Right ventricle myocardium inferior (tissue), 1 donor: ENCODE measurements around the gene BOD1L2. TPM values are rescaled to one million over a fixed set of nuclear protein-coding genes. Genes with fewer than 3 reads are reported as not detected.

Source experiments
- ATAC-seq: fragments of 200-7000 bp; cut with Tn5 transposase; one replicate; pipeline ENCODE4 v1.9.1; 2020; ENCODE audit warnings: mild to moderate bottlenecking, moderate library complexity
- DNase-seq: peaks from one replicate; pipeline ENCODE4 v3.0.0; 2021; ENCODE audit errors: missing footprints
- intact Hi-C: fragments of 100-400 bp; cut with DNase I; formaldehyde crosslinking; loops from one replicate; pipeline ENCODE4 v1.11.0; 2022
- long read RNA-seq: library from polyadenylated mRNA; unstranded; transcript quantifications from one replicate; pipeline ENCODE4 v2.0.0, GENCODE V29; 2021
- total RNA-seq: library from RNA; stranded (reverse); fragmentation: NEBNext Ultra II Directional; extraction: Animal tissue kit (Norgen Biotek cat#: 25700); gene quantifications from one replicate; pipeline ENCODE4 v1.2.1, GENCODE V29; 2021
- donor health status: DM: no; HTN: yes; CAD: no; lungs with severe emphysema.

Gene BOD1L2
- total RNA-seq: not detected
- long read RNA-seq: 0 reads

DNA sequence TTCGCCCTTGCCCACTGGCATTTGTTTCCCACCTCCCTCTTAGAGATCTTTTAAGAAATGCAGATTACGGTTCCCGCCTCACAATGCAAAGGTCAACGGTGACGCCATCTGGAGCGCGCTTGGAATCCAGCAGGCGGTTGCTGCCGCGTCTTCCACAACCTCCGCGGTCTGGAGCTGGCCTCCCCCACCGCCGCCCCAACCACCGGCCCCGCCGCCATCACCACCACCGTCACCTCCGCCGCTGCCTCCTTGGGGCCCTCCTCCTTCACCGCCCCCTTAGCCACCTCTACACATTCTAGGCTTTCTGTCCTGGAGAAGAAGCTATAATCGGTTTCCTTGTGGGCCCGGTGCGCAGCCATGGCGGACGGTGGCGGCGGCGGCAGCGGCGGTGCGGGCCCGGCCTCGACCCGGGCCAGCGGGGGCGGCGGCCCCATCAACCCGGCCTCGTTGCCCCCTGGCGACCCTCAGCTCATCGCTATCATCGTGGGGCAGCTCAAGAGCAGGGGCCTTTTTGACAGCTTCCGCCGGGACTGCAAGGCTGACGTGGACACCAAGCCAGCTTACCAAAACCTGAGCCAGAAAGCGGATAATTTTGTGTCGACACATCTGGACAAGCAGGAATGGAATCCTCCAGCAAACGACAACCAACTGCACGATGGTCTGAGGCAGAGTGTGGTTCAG lies at the start of gene BOD1L2:
Gene BOD1L2 (plus strand): TSS at position 132 of the 681 bp plus-strand sequence. CDS start 226 bp downstream, at position 358.
- no peak for ATAC-seq
- no peak for DNase-seq
- intact Hi-C loops: no loop called here

- ATAC-seq (no peak), DNase-seq (no peak)
- intact Hi-C loops: no loop called here
These were observed 39.6 kb upstream of the BOD1L2 start for GRCh38 chr18:57107140-57107832.

- DNase-seq (no peak), ATAC-seq (no peak)
- intact Hi-C loops: no loop called here
These were observed 36.6 kb upstream of the BOD1L2 start for GRCh38 chr18:57110290-57110689.

- ATAC-seq (no peak), DNase-seq (no peak)
- intact Hi-C loops: no loop called here
These were observed 33.0 kb upstream of the BOD1L2 start for GRCh38 chr18:57113799-57114420.

DNA sequence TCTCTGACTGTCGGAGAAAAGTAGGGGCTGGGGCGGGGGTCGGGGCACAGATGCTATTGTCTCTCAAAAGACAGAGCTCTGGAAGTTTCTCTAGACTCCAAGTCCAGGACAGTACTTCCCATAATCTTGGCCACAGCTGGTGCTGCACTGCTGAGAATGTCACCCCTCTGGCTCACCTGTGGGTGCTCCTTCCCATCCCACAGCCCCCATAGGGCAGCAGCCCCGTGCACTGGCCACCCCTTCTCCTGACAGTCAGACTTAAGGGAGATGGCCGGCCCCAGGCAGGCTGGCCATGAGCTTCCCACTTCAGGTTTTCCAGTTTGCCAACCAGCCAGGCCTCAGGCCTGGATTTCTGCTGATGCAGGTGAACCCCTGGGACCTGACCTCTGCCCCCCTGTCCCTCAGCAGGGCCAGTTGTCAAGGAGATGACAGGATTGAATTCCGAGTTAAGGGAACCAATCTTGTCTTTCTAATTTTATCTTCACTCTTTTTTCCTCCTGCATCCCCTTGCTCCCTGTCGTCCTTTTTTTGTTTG lies 30.2 kb upstream of the BOD1L2 start:
- ATAC-seq (no peak), DNase-seq (no peak)
- intact Hi-C loops: no loop called here

GRCh38 chr18:57121542-57122112 lies 25.3 kb upstream of the BOD1L2 start:
- DNase-seq (no peak), ATAC-seq (no peak)
- intact Hi-C loops: no loop called here

DNA sequence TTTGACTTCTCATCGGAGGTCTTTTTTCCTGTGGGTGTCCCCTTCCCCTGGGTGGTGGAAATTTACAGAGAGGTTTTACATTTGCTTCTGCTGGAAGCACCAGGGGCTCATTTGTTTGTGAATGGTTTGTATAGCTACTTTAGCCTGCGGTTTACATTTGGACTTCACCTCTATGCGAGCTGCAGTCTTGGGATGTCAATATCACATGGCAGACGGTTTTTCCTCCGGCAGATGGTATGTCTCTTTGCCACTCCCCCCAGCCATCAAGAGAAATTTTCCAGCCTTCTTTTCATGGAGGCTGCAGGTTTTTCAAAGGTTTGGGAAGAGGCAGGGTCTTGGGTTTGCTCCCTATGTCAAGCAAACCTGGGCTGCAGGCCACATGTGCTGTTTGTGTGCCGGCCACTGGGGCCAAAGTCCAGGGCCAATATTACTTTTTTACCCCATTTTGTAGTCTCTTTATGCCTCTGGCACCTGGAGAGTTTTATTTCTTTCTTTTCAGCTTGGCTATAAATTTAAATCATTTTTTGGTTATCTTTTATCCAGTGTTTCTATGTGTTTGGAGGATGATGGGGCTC lies 23.9 kb upstream of the BOD1L2 start:
- intact Hi-C loops: no loop called here
- DNase-seq: no peak

DNA sequence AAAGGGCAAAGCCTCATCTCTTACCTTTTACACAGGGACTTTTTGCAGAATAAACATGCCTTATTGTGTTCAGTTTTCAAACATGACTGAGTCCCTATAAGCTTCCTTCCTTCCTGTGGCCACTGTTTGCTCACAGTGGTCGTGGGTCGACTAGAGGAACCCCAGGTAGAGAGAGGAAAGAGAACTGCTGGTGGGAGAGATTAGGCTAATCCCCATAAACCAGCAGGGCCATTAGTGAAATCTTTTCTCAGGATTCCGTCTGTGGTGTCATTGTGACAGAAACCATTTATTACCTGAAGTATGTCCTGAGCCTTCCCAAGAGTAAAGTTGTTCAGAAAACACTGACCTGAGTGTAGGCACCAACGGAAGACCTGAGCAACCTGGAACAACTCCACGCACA lies 21.3 kb upstream of the BOD1L2 start:
- intact Hi-C loops: no loop called here
- ATAC-seq (no peak), DNase-seq (no peak)

More for the DNA sequence above, 23.9 kb upstream of the BOD1L2 start:
- ATAC-seq: no peak

DNA sequence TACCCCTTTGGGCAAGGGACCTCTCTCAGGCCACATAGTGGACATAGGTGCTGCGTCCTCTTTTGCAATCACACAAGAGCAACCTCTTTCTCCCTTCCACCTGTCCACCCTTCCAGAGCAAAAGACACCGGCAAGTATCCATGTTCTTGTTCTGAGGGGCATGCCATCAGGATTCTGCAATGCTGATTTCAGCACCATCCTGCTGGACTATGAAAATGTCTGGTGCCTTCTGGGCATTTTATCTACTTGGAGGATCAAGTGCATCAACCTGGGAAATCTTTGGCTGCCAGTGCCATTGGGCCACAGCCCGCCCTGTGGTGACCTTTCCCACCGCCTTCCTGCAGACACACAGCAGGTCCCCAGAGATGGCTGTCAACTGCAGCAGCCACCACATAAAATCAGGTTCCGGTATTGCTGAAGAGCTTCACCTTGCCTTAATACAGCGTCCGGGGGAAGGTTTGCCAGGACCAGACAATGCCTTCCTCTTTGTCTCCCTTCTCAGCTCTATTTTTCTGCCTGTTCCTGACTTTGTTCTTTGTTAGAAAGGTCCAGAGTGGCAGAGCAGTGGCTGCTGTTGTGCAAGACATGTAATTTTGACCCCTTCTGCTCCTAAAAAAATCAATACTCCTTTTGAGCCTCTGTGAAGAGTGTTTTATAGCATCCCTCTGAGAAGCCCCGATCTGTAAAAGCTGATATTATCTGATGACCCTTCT lies 18.5 kb upstream of the BOD1L2 start:
- no peak for DNase-seq
- no peak for ATAC-seq
- intact Hi-C loops: no loop called here

- ATAC-seq (no peak), DNase-seq (no peak)
- intact Hi-C loops: no loop called here
These were observed 15.8 kb upstream of the BOD1L2 start for GRCh38 chr18:57131101-57131500.

GRCh38 chr18:57131782-57132181 lies 15.1 kb upstream of the BOD1L2 start:
- no peak for DNase-seq
- intact Hi-C loops: no loop called here
- no peak for ATAC-seq

DNA sequence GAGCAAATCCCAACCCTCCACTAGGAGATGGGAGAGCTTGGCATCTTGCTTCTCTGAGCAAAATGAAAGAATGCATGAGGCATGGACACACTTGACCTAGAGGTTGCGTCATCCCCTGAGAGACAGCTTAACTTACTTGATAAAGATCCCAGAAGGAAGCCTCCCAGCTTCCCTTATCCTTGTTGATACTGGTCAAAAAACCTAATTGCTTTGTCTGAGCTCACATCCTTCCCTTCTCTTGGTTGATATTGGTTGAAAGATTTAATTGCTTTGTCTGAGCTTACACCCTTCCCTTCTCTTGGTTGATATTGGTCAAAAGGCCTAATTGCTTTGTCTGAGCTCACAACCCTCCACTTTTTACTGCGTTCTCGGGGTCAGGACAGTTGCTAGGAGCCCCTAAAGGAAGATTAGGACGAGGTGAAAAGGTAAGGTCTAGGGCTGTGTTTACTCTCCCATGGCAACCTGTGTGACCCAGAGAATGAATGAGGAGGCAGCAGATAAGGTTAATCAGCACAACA lies 12.2 kb upstream of the BOD1L2 start:
- ATAC-seq: no peak
- DNase-seq: no peak
- intact Hi-C loops: no loop called here

GRCh38 chr18:57135699-57136098 lies 11.2 kb upstream of the BOD1L2 start:
- intact Hi-C loops: no loop called here

DNA sequence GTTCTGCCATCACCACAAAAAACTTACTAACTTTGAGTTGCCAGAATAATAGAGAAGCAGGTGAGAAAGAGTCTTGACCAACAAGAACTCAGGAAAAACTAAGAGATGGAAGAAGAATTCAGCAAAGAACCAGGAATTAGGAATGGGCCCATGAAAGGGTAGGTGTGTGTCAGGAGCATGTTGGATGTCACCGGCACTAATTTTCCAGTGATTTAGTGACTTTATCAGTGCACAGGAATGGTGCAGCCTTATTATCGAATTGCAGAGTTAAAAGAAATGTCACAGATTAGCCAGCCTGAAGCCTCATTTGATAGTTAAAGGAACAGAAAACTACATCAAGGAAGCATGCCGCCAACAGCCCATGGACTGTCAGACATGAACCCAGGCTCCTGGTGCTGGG lies 9.0 kb upstream of the BOD1L2 start:
- no peak for ATAC-seq
- intact Hi-C loops: no loop called here
- no peak for DNase-seq

More at GRCh38 chr18:57135699-57136098, 11.2 kb upstream of the BOD1L2 start:
- ATAC-seq (no peak), DNase-seq (no peak)

GRCh38 chr18:57141208-57142129 lies 5.4 kb upstream of the BOD1L2 start:
- intact Hi-C loops: no loop called here
- ATAC-seq (no peak), DNase-seq (no peak)

GRCh38 chr18:57142324-57142723 lies 4.6 kb upstream of the BOD1L2 start:
- DNase-seq: no peak
- intact Hi-C loops: no loop called here
- no peak for ATAC-seq

DNA sequence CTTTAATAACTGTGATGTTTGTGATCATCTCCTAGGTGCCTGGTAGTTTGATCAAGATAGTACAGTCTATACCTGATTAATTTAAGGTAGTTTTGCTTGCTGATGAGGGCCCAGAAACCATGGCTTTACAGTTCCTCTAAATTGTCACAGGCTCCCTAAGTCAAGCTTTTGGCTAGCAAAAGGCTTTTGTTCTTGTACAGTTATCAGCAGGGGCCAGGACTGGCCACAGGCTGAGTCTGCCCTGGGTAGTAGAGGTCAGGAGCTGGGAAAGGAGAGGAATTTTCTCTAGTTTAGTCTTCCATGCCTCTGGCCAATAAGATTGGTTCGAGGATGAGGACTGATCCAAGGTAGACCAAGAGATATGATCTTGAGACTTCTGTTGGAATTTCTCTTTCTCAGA lies 3.6 kb upstream of the BOD1L2 start:
- intact Hi-C loops: no loop called here
- no peak for DNase-seq
- ATAC-seq: no peak
